ENCODE data around the gene TOMM22.
A peak's percentile ranks its signal among the peaks of the same experiment; 100 is the strongest.

TOMM22 gene

DNA sequence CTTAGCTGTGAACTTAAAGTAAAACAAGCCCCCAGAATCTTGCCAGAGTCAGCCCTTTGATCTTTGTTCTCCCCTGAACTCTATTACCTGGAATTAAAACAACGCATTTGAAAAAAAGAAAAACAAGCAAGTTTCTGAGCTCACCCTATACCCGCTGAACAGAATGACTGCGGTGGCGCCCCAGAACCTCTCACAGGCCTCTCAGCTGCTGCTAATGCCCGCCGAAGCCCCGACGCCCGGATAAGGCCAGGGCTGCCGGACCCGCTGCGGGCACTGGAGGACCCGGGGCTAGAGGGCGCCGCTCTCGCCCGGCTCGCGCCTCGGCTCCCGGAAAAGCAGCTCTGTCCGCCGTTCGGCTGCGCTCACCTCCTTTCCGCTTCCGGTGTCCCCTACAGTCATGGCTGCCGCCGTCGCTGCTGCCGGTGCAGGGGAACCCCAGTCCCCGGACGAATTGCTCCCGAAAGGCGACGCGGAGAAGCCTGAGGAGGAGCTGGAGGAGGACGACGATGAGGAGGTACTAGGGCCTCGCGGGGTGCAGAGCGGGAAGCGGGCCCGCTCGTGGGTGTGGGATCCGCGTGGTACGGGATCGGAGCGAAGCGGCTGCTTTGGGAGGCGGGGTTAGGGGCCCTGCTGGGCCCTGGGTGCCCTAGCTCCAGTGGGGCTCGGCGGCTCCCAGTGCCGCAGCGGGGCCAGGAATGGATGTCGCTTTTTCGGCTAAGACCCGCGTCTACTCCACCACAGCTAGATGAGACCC lies at the start of gene TOMM22:
TSS of gene TOMM22 (plus strand) at position 376 of the 754 bp plus-strand sequence. CDS start at position 398, 22 bp downstream.
- no peak for FAIRE-seq

DNA sequence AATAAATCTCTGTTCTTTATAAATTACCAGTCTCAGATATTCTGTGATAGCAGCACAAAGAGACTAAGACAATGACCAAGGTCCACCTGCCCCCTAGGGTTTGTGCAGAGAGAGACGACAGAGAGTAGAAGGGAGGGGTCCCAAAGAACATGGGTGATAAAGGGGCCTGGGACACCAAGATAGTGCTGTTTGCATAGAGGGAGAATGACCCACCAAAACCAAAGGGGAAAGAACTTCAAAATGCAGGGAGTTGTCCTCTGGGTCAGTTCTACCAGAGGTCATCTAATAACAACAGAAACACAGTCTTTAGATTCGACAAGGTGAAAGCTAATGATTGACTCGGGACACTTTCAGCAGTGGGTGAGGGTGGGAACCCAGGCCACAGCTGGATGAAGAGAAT lies 49.2 kb upstream of the TOMM22 start:
- FAIRE-seq, result no peak

DNA sequence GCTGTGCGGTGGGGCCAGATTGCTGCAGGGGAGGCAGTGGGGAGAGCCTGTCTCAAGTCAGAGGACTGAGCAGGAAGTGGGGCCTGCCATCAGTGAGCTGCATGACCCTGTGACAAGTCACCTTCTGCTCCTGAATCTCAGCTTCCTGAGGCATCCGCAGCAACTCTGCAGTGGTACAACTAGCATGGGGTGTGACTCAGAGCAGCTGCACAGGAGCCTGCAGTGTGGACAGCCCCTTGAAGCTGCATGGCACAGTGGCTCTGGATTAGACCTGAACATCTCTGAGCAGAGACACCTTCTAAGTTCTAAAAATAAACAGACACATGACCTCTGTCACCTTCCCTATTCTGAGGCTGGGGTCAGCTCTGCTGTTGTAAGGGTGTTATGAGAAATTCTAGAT lies 43.5 kb upstream of the TOMM22 start:
- FAIRE-seq, result no peak

DNA sequence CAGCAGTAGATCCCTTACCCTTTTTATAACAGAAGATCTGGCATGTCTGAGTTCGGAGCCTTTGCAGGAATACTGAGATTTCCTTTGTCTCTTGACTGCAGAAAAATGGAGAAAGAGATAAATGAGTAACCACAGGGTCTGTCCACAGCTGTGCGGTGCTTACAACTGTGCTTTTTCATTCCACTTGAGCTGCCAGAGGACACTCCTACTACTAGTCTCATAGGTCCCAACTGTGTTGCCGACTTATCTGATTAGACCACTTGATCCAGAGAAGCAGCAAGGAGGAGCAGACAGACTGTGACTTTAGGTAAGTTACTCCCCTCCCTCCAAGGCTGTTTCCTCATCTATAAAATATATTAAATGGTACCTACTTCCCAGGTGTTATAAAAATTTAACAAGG lies 43.0 kb upstream of the TOMM22 start:
- no peak for FAIRE-seq

DNA sequence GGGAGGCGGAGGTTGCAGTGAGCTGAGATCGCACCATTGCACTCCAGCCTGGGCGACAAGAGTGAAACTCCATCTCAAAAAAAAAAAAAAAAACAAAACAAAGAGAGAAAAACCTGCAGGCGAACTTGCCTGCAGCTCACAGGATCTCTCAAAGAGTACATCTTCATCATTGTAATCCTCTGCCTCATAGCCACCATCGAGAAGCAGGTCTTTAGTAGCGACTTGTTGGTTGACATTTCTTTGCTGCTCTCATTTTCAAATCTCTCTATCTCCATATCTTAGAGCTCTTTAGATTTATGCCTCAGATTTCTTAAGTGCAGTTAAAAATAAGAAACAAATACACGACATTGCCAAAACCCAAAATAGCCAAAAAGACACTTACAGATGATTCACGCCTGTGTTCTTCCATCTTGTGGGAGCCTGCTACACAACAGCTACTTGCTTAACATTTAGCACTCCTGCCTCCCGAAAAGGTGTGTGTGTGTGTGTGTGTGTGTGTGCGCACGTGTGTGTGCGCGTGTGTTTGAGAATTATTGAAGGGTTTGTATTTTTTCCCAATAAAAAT lies 40.2 kb upstream of the TOMM22 start:
- FAIRE-seq, result no peak

DNA sequence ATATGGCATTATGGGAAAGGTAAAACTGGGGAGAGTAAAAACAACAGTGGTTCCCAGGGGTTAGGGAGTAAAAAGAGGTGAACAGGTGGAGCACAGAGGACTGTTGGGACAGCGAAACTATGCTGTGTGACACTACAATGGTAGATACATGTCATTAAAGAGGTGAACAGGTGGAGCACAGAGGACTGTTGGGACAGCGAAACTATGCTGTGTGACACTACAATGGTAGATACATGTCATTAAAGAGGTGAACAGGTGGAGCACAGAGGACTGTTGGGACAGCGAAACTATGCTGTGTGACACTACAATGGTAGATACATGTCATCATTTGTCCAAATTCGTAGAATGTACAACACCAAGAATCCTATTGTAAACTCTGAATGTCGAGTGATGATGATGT lies 37.5 kb upstream of the TOMM22 start:
- FAIRE-seq, result peak; percentile 97

DNA sequence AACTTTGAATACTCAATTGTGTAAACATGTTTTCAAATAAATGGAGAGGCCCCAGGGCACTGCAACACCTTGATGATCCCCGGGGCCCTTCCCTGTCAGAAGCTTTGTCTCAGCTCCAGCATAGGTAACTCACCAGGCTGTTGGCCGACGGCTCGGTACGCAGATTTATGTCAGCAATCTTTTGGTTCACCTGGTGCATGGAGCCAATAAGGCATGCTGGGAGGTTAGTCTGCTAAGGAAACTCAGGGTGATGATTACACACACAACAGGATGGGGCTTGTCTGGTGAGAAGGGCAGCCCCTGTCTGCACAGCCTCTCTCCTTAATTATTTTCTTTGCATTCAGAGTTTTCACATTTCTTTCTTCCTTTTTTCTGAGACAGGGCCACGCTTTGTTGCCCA lies 36.3 kb upstream of the TOMM22 start:
- no peak for FAIRE-seq

DNA sequence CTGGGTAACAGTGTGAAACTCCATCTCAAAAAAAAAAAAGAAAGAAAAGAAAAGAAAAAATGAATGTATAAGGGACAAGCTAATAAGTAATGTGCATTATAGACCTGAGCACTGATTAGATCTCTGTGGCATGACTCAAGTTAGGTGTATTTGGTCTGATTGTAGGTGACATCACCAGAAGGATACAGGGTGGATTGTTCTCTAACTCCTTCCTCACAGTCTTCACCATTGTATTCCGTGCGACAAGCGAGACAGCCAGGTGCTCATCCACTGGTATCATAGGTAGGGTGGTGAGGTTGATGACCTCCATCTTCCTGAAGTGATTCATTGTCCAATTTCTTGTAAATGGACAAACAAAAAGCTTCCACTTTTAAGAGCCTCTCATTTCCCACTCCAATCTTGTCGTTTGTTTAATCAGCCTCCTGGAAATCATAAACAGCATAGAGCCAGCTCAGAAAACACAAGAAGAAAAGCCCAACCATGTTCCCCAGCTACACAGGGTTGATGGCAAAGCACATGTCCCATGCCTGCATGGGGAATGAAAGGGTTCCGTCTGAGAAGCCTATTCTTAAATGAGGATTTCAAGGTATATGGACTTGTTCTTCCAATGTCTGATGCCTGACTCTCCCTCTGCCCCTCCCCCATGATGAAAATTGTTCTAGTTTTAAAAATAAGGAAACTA lies 31.8 kb upstream of the TOMM22 start:
- no peak for FAIRE-seq

DNA sequence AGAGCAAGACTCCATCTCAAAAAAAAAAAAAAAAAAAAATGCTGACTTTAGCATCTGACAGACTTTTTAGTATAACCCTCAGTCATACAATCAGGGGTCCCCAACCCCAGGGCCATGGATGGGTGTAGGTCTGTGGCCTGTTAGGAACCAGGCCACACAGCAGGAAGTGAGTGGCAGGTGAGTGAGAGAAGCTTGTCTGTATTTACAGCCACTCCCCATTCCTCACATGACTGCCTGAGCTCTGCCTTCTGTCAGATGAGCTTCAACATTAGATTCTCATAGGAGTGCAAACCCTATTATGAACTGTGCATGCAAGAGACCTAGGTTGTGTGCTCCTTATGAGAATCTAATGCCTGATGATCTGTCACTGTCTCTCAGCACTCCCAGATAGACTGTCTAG lies 28.9 kb upstream of the TOMM22 start:
- no peak for FAIRE-seq

DNA sequence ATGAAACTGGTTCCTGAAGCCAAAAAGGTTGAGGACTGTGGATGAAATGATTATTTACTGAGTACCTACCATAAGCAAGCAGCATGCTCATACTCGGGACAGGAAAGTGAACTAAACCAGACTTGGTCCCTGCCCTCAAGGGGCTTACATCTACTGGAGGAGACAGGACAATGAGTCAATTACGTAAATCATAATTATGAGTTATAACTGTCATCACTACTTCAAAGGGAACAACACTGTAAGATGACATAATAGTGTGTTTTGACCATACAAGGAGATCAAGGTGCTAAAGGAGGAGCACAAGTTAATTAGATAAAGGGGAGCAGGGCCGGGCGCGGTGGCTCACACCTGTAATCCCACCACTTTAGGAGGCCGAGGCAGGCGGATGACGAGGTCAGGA lies 28.0 kb upstream of the TOMM22 start:
- FAIRE-seq, result no peak

DNA sequence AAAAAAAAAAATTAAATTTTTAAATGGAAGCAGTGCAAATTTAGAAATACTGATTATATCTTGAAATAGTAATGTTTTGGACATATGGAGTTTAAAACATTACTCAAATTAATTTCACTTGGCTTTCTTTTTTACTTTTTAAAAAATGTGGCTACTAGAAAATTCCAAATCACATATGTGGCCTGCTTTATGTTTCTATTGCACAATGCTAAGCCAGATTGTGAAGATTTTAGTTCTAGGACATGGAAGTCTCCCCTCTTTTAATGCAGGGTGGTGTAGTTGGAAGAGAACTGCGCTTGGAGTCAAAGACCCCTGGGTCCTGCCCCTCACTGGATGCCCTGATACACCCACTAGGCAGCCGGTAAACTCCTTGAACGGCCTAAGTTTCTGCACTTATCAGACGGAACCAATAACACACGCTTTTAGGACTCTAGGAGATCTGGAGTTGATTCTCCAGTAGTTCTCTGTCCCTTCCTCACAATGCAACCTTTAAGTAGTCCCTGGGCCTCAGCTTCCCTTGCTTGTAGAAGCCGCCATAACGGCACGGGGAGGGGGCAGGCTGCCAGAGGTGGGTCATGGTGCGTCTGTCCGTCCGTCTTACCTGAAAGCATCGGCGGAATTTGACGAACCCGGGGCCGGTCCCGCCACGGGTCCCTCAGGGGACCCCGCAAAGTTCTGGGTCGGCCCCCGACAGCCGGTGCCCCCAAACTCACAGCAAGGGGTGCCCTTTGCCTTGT lies 26.1 kb upstream of the TOMM22 start:
- FAIRE-seq, result no peak

DNA sequence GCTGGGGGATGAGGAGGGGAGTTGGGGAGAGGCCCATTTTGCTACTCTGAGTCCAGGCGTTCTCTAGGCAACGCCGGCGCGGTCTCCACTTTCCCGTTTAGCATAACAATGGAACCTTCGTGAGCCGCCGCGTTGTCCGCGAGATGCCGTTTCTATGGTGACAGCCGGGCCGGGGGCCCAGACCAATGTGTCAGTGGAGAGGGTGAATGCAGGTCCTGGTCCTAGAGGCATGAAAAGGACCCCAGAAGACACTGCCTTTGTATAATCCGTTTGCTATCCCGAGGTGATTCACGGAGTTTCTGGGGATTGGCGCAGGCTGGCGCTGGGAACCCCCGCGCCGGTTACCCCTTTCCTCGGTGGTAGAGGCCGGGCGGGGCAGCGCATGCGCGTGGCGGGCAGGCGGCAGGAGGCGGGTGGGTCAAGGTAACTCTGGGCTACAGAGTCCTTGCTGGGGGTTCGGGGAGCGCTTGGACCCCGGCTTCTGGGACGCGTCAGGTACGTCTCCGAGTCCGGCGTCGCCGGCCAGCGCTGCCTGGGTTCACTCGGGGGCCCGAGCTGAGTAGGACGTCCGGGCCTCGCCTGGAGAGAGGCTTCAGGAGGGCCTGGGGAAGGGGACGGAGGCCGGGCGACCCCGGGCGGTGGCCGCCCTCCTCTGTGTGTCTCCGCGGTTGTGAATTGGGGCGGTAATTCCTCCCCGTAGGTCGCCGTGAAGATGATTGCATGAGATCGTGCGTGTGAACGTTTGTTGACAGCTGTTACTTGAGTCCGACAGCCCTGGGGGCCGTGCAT lies 25.3 kb upstream of the TOMM22 start, which contains the start of the genes CBY1 and FAM227A:
TSS of gene CBY1 (plus strand) at position 383 of the 789 bp plus-strand sequence. CDS start 11,417 bp downstream, outside the sequence.
TSS of gene FAM227A (minus strand) at position 137 of the 789 bp plus-strand sequence. CDS start 6,224 bp downstream, outside the sequence.
- no peak for FAIRE-seq

DNA sequence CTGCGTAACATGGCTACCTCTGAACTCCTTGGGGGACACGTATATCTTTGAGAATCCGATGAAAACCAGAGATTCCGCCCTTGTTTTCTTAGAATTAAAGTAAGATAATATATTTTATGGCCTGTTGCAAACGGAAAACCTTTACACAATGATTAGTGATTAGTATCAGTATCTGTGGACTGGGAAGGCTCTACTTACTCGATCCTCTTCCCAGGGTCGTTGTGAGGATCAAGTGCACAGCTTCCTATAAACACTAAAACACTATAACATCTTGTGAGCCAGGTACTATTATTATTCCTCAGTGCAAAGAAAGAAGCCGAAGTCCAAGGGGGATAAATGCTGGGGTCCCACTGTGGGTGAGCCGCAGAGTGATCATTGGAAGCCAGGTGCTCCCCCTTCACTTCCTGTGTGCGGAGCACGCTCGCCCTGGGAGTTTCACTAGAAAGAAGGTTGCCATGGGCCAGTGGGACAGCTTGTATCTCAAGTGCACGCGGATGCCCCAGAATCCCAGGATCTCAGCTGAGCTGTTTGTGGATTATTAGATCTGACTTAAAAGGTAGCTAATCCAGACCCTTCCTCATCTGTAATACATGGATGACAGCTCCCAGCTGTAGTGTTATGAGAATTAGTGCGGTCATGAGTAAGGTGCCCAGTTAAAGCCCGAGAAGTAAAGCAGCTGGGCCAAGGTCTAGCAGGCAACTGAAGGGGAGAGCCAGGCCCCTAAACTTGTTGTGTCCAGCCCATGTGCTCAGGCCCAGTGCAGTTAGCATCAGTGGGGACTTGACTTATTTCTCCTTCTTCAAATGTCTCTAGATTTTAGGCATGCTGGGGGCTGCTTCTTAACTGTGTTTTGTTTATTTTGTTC lies 24.5 kb upstream of the TOMM22 start:
- no peak for FAIRE-seq

DNA sequence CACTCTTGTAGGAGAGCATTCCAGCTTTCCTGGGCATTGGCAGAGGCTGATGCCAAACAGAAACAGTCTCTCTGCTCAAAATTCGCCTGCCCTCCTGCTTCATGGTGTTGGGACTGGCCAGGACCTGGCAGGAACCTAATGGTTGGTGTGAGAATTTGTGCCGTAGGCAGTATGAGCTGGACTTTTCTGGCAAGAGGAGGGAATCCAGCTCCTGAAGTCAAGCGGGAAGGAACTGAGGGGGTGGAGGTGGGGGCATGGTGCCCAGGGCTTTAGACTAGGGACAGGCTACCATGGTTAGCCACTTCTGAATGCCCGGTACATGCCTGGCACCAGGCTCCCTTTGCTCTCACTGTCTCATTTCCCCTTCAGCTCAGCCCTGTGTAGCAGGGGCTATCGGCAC lies 6.9 kb upstream of the TOMM22 start:
- no peak for FAIRE-seq

DNA sequence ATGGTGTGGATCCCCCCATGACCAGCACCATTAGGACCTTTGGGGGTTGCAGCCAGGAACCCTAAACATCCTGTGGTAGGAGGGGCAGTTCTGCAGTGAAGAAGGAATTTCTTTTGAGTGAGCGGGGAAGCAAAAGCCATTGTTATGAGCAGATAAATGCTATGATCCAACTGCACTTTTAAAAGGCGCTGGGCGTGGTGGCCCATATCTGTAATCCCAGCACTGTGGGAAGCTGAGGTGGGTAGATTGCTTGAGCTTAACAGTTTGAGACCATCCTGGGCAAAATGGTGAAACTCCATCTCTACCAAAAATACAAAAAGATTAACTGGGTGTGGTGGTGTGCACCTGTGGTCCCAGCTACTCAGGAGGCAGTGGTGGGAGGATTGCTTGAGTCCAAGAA lies 5.9 kb upstream of the TOMM22 start:
- no peak for FAIRE-seq

DNA sequence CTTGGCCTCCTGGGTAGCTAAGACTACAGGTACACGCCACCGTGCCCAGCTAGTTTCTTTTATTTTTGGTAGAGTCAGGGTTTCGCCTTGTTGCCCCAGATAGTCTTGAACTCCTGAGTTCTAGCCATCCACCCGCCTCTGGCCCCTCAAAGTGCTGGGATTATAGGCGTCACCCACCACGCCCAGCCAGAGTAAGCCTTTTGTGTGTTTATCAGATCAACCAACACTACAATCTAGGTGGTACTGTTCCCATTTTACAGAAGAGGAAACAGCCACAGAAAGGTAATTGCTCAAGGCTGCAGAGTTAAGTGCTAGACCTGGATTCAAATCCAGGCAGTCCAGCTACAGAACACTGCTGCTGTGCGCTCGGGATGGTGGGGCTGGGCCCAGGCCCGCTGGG lies 3.1 kb downstream of the TOMM22 start:
- FAIRE-seq, result no peak

DNA sequence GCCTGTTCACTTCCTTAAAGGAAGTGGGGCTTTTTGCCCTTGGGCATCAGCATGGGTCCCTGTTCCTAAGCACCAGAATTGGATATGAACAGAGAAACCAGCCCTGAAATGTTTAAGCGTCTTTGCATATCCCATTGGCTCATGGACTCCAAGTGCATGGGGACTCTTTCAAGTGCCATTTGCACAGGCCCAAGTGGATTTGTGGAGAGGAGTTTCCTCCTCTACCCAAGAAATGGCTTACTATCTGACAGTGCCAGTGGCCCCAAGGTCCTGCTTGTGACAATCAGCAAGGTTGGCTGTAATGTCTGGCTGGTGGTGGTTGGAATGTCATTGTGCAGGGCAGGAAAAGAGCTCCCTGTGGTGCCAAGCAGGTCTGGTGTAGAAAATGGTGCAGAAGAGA lies 4.0 kb downstream of the TOMM22 start:
- no peak for FAIRE-seq

DNA sequence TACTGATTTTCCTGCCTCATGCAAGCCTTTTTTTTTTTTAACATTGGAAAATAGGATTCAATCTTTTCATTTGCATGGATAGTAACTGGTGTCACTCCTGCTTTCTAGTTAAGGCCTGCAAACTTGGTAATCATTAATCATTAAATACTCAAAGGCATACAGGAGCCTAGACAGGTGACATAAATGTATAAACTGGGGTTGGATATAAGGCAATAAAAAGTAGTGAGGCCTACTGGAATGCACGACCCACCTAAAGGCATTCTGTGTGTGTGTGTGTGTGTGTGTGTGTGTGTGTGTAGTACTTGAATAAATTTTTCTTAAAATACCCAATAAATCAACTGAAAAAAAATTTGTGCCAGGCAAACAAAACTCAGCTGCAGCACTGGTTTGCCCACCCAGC lies 7.9 kb downstream of the TOMM22 start:
- FAIRE-seq, result no peak

DNA sequence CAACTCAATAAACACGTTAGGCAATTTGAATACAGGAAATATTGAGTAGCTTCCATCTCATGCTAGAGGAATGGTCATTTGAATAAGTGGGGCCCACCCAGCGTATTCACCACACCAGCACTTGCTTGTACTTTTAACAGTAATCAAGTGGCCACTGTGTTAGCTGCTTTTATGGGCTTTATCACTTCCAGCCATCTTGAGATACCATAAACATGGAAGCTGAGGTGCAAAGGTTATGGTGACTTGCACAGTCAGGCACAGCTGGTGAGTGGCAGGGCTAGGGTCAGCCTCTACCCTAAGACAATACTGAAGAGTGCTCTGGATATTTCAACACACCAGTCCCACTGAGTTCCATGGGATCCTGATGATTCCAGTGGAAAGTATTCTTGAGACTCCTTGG lies 12.3 kb downstream of the TOMM22 start:
- no peak for FAIRE-seq

DNA sequence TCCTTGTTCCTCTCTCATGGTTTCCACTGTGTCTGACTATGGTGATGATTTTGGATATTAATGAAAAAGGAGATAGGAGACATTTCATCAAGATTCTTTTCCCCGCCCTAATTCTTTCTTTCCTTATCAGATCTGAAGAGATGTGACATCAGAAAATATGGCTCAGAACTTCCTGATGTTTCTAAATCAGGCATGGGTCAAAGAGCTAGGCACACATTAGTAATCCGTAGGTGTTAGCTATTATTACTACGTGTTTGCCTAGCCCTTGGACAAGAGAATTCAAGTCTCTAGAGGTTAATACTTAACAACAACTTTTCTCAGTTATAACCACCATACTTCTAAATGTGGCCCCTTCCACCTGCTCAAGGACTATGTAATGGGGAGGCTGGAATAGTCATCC lies 13.2 kb downstream of the TOMM22 start:
- no peak for FAIRE-seq

All from endometrium (tissue), 2 donors.